ENCODE data around the gene KRTAP3-2. TPM values are rescaled to one million over a fixed set of nuclear protein-coding genes. Genes with fewer than 3 reads are reported as not detected.

The KRTAP3-2 gene
- total RNA-seq, 1 experiment from 2014 or later = not detected

GRCh38 chr17:41012326-41013120 is 12.8 kb upstream of the KRTAP3-2 start:
- H2BK15ac ChIP-seq (ENCODE audit: low read depth, low read length) = no peak overlapping the region
- no peak overlapping the region for H3K23ac ChIP-seq (ENCODE audit: insufficient read length, low read depth, low read length)
- WGBS (ENCODE audit: extremely low coverage, insufficient read length, low lambda C conversion rate) = no CpG with 5 or more reads among the region's 6 CpGs

More at GRCh38 chr17:41012326-41013120, 12.8 kb upstream of the KRTAP3-2 start:
- Histone ChIP-seq H3K9me3 (ENCODE audit: control insufficient read depth, low read depth, low read length) (no peaks in the 10 kb centered on the region), H3K4me1 (ENCODE audit: insufficient read depth, low read length) (no peaks in the 10 kb centered on the region; the same call in 1 of the 2 replicates), H4K20me1 (ENCODE audit: control insufficient read depth, insufficient read depth, insufficient read length) (no peaks in the 10 kb centered on the region), H3K18ac (ENCODE audit: insufficient read length, low read depth, low read length) (no peak overlapping the region), H3K4ac (ENCODE audit: low read depth, low read length) (no peak overlapping the region), H3T11ph (ENCODE audit: low read length) (no peak overlapping the region), H3K56ac (ENCODE audit: insufficient read length, low read depth, low read length) (no peak overlapping the region), H3K9ac (ENCODE audit: extremely low read depth, insufficient read length, low read length) (no peak overlapping the region), H2BK5ac (ENCODE audit: insufficient read length, low read length) (no peak overlapping the region), H3K4me2 (ENCODE audit: insufficient read depth, insufficient read length, low read length) (no peak overlapping the region), H3K79me1 (ENCODE audit: insufficient read depth, low read depth, low read length, poor library complexity, severe bottlenecking) (no peaks in the 10 kb centered on the region), H3K27me3 (ENCODE audit: insufficient read depth, low read length) (no peaks in the 10 kb centered on the region), H2BK20ac (ENCODE audit: low read depth, low read length, poor library complexity, severe bottlenecking) (no peak overlapping the region), H4K91ac (ENCODE audit: insufficient read length, low read depth, low read length) (no peak overlapping the region), H2AK5ac (ENCODE audit: insufficient read length, low read length) (no peak overlapping the region), H3K23me2 (ENCODE audit: insufficient read length, low read depth, low read length, poor library complexity, severe bottlenecking) (no peaks in the 10 kb centered on the region), H3K27ac (ENCODE audit: insufficient read length, low read depth, low read length) (no peak overlapping the region), H3K79me2 (ENCODE audit: insufficient read depth, low read length) (no peaks in the 10 kb centered on the region), H2BK12ac (ENCODE audit: insufficient read length, low read depth, low read length) (no peak overlapping the region), H4K5ac (ENCODE audit: insufficient read length, low read depth, low read length) (no peak overlapping the region), H2BK120ac (ENCODE audit: low read depth, low read length, poor library complexity, severe bottlenecking) (no peak overlapping the region), H3K14ac (ENCODE audit: insufficient read depth, low read length) (no peak overlapping the region), H2AFZ (ENCODE audit: low read length) (no peak overlapping the region), H4K8ac (replicated peaks; ENCODE audit: insufficient read length, low read depth, low read length) (no peak overlapping the region)
- H3K9me3 Mint-ChIP-seq = no peaks in the 10 kb centered on the region
- DNase-seq = no peak
- H3K36me3 Mint-ChIP-seq (ENCODE audit: insufficient read depth in 1 of 3, low read depth in 3 of 3) = no peaks in the 10 kb centered on the region
- peaks cover 17 to 19% of the 10 kb centered on the region in 2 experiments for H3K4me1 Mint-ChIP-seq
- no peak overlapping the region for H3K27ac Mint-ChIP-seq
- H3K27me3 Mint-ChIP-seq (ENCODE audit: low read depth) = no peaks in the 10 kb centered on the region
- no peak for TF ChIP-seq CTCF (conservative IDR thresholded peaks at IDR 0.05)
- H3K4me3 Mint-ChIP-seq = no peak overlapping the region
